Hindlimb muscle (tissue), 1 donor: ENCODE measurements around the gene VSTM5. TPM values are rescaled to one million over a fixed set of nuclear protein-coding genes. Genes with fewer than 3 reads are reported as not detected.

ENCODE experiments used
- DNase-seq: peaks from one replicate; pipeline ENCODE4 v3.0.0-alpha.2; 2013
- polyA plus RNA-seq: library from polyadenylated mRNA; unstranded; fragments of 120-200 nt; gene quantifications from one replicate; pipeline ENCODE4 v1.2.1, GENCODE V29; 2013; ENCODE audit not compliant: insufficient read length

Gene VSTM5
- polyA plus RNA-seq, 1 donor: 0.41 TPM

- no peak for DNase-seq
Measured at GRCh38 chr11:93842034-93842433, 8.4 kb downstream of the VSTM5 start.

GRCh38 chr11:93841446-93841845 lies 9.0 kb downstream of the VSTM5 start:
- DNase-seq: no peak

GRCh38 chr11:93840981-93841380 lies 9.4 kb downstream of the VSTM5 start:
- no peak for DNase-seq

- DNase-seq: no peak
Measured at GRCh38 chr11:93840180-93840579, 10.2 kb downstream of the VSTM5 start.

GRCh38 chr11:93838967-93839366 lies 11.5 kb downstream of the VSTM5 start:
- DNase-seq: no peak

GRCh38 chr11:93832780-93833179 lies 17.6 kb downstream of the VSTM5 start:
- no peak for DNase-seq

GRCh38 chr11:93831343-93832127 lies 18.9 kb downstream of the VSTM5 start:
- DNase-seq: no peak

GRCh38 chr11:93829598-93829997 lies 20.8 kb downstream of the VSTM5 start:
- DNase-seq: no peak

- no peak for DNase-seq
Measured at GRCh38 chr11:93827363-93827762, 23.1 kb downstream of the VSTM5 start.

- no peak for DNase-seq
Measured at GRCh38 chr11:93823210-93823609, 27.2 kb downstream of the VSTM5 start.

GRCh38 chr11:93822359-93822758 lies 28.1 kb downstream of the VSTM5 start:
- no peak for DNase-seq

GRCh38 chr11:93821617-93822016 lies 28.8 kb downstream of the VSTM5 start:
- no peak for DNase-seq

GRCh38 chr11:93820847-93821246 lies 29.6 kb downstream of the VSTM5 start:
- no peak for DNase-seq

GRCh38 chr11:93819966-93820695 lies 30.3 kb downstream of the VSTM5 start:
- no peak for DNase-seq

GRCh38 chr11:93817426-93818348 lies 32.7 kb downstream of the VSTM5 start:
- no peak for DNase-seq

GRCh38 chr11:93814966-93815633 lies 35.3 kb downstream of the VSTM5 start:
- no peak for DNase-seq

- DNase-seq: no peak
Measured at GRCh38 chr11:93813974-93814373, 36.4 kb downstream of the VSTM5 start.

- DNase-seq: no peak
Measured at GRCh38 chr11:93807980-93808379, 42.4 kb downstream of the VSTM5 start.

- DNase-seq: no peak
Measured at GRCh38 chr11:93804879-93805278, 45.5 kb downstream of the VSTM5 start.

- DNase-seq: no peak
Measured at GRCh38 chr11:93801366-93801765, 49.1 kb downstream of the VSTM5 start.

GRCh38 chr11:93796441-93797231 lies 53.8 kb downstream of the VSTM5 start:
- DNase-seq: no peak

GRCh38 chr11:93791493-93791892 lies 58.9 kb downstream of the VSTM5 start:
- DNase-seq: no peak
